Activated naive CD8-positive, alpha-beta T cell treated with anti-CD3 and anti-CD28 coated beads for 36 hours (primary cell): Measurements from ENCODE around the gene GPX5. TPM values are rescaled to one million over a fixed set of nuclear protein-coding genes. Genes with fewer than 3 reads are reported as not detected.

ENCODE experiments used
- DNase-seq: peaks from one replicate; pipeline ENCODE4 v3.0.0; 2021
- H3K27ac Mint-ChIP-seq: one replicate; pipeline ENCODE4 v1.8.0; 2022; ENCODE audit warnings: mild to moderate bottlenecking, moderate library complexity, mixed read lengths
- H3K27me3 Mint-ChIP-seq: one replicate; pipeline ENCODE4 v1.8.0; 2022; ENCODE audit warnings: mild to moderate bottlenecking, mixed read lengths
- H3K36me3 Mint-ChIP-seq: one replicate; pipeline ENCODE4 v1.8.0; 2021; ENCODE audit warnings: mild to moderate bottlenecking, mixed read lengths
- H3K4me1 Mint-ChIP-seq: one replicate; pipeline ENCODE4 v1.8.0; 2021; ENCODE audit warnings: mixed read lengths
- H3K4me3 Mint-ChIP-seq: one replicate; pipeline ENCODE4 v1.8.0; 2022; ENCODE audit warnings: mild to moderate bottlenecking, moderate library complexity, mixed read lengths
- H3K9me3 Mint-ChIP-seq: one replicate; pipeline ENCODE4 v1.8.0; 2022; ENCODE audit warnings: mixed read lengths
- total RNA-seq, 2 experiments: library from RNA; stranded (reverse); gene quantifications; one replicate each; pipeline ENCODE4 v1.2.3, GENCODE V29; 2021

Gene GPX5
- not detected for total RNA-seq

DNA sequence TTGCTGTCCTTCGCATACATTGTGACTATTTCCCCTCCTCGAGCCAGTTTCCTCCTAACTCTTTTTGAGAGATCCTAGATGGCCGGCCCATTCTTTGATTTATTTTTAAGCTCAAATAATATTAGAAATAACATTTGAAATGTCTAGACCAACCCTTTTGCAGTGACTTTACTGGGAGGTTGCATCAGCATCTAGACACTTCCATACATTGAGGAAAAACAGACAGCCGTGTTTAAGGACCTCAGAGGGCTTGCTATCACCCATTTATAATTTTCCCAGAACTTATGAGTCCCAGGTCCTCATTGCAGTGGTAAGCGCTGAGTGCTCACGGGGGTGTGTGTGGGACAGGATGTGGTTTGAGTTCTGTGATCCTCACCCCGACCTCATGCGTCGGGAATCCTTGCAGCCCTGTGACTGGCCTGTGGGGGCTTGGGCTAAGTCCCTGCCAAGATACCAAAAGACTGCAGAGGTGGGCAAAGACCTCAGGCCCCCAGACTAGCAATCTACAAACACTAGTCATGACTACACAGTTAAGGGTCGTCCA, at the start of gene GPX5:
GPX5 (plus strand) TSS at position 386 of the 544 bp plus-strand sequence; CDS start at position 519, 133 bp downstream.
- DNase-seq: no peak
- no peak within 1 kb of the TSS for H3K27ac Mint-ChIP-seq

GRCh38 chr6:28478518-28478917, 47.2 kb upstream of the GPX5 start:
- H3K9me3 Mint-ChIP-seq: no peaks in the 10 kb centered on the region
- no peak for DNase-seq
- H3K36me3 Mint-ChIP-seq: no peaks in the 10 kb centered on the region
- peaks cover 84% of the 10 kb centered on the region for H3K27me3 Mint-ChIP-seq
- H3K27ac Mint-ChIP-seq: no peak overlapping the region
- H3K4me1 Mint-ChIP-seq: peaks cover 14% of the 10 kb centered on the region
- H3K4me3 Mint-ChIP-seq: peak overlapping the region; percentile 65

More for the DNA sequence above, at the start of gene GPX5:
- Mint-ChIP-seq H3K4me3 (no peak within 1 kb of the TSS), H3K27me3 (peaks cover 40% of the 10 kb centered on the region), H3K9me3 (no peaks in the 10 kb centered on the region), H3K36me3 (no peaks in the 10 kb centered on the region), H3K4me1 (peaks cover 25% of the 10 kb centered on the region)

- Mint-ChIP-seq H3K4me1 (peaks cover 6% of the 10 kb centered on the region), H3K27me3 (peaks cover 77% of the 10 kb centered on the region), H3K36me3 (no peaks in the 10 kb centered on the region), H3K9me3 (no peaks in the 10 kb centered on the region), H3K27ac (no peak overlapping the region), H3K4me3 (no peak overlapping the region)
- DNase-seq: no peak
Observed at GRCh38 chr6:28480253-28480932, 45.3 kb upstream of the GPX5 start.

GRCh38 chr6:28485482-28485881, 40.2 kb upstream of the GPX5 start:
- DNase-seq: no peak
- Mint-ChIP-seq H3K27ac (no peak overlapping the region), H3K9me3 (peaks cover 1% of the 10 kb centered on the region), H3K4me3 (no peak overlapping the region), H3K27me3 (peaks cover 72% of the 10 kb centered on the region), H3K36me3 (no peaks in the 10 kb centered on the region), H3K4me1 (peaks cover 16% of the 10 kb centered on the region)

- H3K27ac Mint-ChIP-seq: no peak overlapping the region
- H3K27me3 Mint-ChIP-seq: peaks cover 69% of the 10 kb centered on the region
- H3K4me3 Mint-ChIP-seq: no peak overlapping the region
- H3K36me3 Mint-ChIP-seq: no peaks in the 10 kb centered on the region
- no peak for DNase-seq
- peaks cover 1% of the 10 kb centered on the region for H3K9me3 Mint-ChIP-seq
- peaks cover 20% of the 10 kb centered on the region for H3K4me1 Mint-ChIP-seq
Observed at GRCh38 chr6:28486533-28486932, 39.1 kb upstream of the GPX5 start.

GRCh38 chr6:28486988-28487742, 38.5 kb upstream of the GPX5 start:
- peaks cover 23% of the 10 kb centered on the region for H3K4me1 Mint-ChIP-seq
- no peak overlapping the region for H3K27ac Mint-ChIP-seq
- H3K36me3 Mint-ChIP-seq: no peaks in the 10 kb centered on the region
- no peak overlapping the region for H3K4me3 Mint-ChIP-seq
- peaks cover 1% of the 10 kb centered on the region for H3K9me3 Mint-ChIP-seq
- peaks cover 69% of the 10 kb centered on the region for H3K27me3 Mint-ChIP-seq
- DNase-seq: no peak

- Mint-ChIP-seq H3K4me3 (peak overlapping the region; percentile 78), H3K36me3 (no peaks in the 10 kb centered on the region), H3K4me1 (peaks cover 26% of the 10 kb centered on the region), H3K27me3 (peaks cover 69% of the 10 kb centered on the region), H3K27ac (peak overlapping the region; percentile 78), H3K9me3 (peaks cover 1% of the 10 kb centered on the region)
- DNase-seq: peak; percentile 40
Observed at GRCh38 chr6:28488916-28489365, 36.7 kb upstream of the GPX5 start.

DNA sequence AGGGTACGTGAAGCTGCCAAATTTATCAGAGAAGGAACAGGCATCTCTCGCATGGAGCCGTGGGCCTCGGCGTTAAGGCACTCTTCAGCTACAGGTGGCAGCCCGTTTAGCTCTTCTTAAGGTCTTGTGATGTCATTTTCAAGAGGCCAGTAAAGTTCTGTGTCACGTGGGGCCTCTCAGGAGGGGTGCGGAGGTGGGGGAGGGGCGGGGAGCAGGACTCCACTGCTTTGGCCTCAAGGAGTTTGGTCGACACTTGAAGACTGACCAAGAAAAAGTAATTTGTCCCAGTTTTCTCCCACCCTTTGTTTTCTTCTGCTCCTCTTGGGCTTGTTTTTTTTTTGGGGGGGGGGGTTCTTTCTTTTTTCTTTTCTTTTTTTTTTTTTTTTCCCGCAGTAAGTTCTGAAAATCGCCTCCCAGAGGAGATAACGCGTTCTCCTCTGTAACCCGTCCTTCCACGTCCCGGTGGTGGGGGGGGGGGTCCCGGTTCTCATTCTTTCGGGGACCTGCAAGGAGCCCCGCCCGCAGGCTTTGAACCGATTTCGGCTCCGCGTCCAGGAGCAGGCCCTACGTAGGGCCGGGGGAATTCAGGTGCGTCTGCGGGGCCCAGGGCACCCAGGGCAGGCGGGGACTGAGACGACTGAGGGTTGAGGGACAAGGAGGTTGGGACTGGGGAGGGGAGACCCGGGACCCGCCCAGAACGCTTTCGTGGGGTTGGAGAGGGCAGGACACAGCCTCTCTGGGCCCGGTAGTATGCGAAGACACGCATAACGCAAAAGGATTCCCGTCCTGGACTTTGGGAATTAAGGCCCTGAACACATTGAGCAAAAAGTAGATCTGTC, 36.1 kb upstream of the GPX5 start:
- H3K9me3 Mint-ChIP-seq: peaks cover 1% of the 10 kb centered on the region
- peaks cover 75% of the 10 kb centered on the region for H3K27me3 Mint-ChIP-seq
- H3K4me3 Mint-ChIP-seq: peak overlapping the region; percentile 78
- H3K36me3 Mint-ChIP-seq: no peaks in the 10 kb centered on the region
- peak overlapping the region; percentile 78 for H3K27ac Mint-ChIP-seq
- peak; percentile 52 for DNase-seq
- H3K4me1 Mint-ChIP-seq: peaks cover 26% of the 10 kb centered on the region

- Mint-ChIP-seq H3K9me3 (peaks cover 1% of the 10 kb centered on the region), H3K36me3 (no peaks in the 10 kb centered on the region), H3K4me3 (peak overlapping the region; percentile 78), H3K27me3 (peaks cover 72% of the 10 kb centered on the region), H3K27ac (peak overlapping the region; percentile 78), H3K4me1 (peaks cover 26% of the 10 kb centered on the region)
- DNase-seq: peak; percentile 5
Observed at GRCh38 chr6:28490205-28490890, 35.3 kb upstream of the GPX5 start.

DNA sequence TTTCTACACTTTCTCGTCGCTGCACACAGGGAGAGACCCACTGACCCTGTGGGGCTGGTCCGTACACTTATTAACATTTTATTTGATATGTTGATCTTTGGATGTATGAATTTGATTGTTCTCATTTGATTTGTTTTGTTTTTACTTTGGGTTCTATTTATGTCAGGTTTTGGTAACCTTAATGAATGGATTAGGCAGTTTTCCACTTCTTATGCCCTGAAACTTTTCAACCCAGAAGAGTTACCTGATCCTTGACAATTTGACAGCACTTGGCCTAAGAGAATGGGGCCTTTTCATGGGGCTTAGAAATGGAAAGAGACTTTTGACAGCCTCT, 33.7 kb upstream of the GPX5 start:
- Mint-ChIP-seq H3K36me3 (no peaks in the 10 kb centered on the region), H3K27me3 (peaks cover 73% of the 10 kb centered on the region), H3K9me3 (peaks cover 1% of the 10 kb centered on the region), H3K4me1 (peaks cover 26% of the 10 kb centered on the region), H3K4me3 (no peak overlapping the region), H3K27ac (no peak overlapping the region)
- DNase-seq: no peak

GRCh38 chr6:28496099-28496779, 29.4 kb upstream of the GPX5 start:
- Mint-ChIP-seq H3K4me3 (no peak overlapping the region), H3K27ac (no peak overlapping the region), H3K36me3 (no peaks in the 10 kb centered on the region), H3K4me1 (peaks cover 6% of the 10 kb centered on the region), H3K9me3 (no peaks in the 10 kb centered on the region), H3K27me3 (peaks cover 34% of the 10 kb centered on the region)
- DNase-seq: no peak

- no peak for DNase-seq
- peaks cover under 1% of the 10 kb centered on the region for H3K4me1 Mint-ChIP-seq
- H3K27ac Mint-ChIP-seq: no peak overlapping the region
- H3K36me3 Mint-ChIP-seq: no peaks in the 10 kb centered on the region
- no peak overlapping the region for H3K4me3 Mint-ChIP-seq
- H3K9me3 Mint-ChIP-seq: no peaks in the 10 kb centered on the region
- H3K27me3 Mint-ChIP-seq: peaks cover 26% of the 10 kb centered on the region
Observed at GRCh38 chr6:28497306-28497705, 28.4 kb upstream of the GPX5 start.

DNA sequence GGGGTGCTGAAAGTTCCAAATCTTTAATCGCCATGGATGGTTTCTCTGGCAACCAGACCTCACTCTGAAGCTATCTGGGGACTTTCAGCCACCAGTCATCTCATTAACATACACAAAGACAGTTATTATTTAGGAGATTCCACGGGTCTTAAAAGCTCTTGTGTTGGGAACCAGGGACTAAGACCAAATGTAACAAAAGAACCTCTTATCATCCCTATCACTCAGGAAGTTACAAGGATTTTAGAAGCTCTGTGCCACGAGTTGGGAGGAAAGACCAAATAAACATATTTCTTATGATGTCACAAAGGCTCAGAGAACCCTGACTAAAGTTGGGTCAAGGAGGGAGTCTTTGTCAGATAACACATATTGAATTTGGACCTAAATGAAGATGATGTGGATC, 27.8 kb upstream of the GPX5 start:
- Mint-ChIP-seq H3K4me1 (no peaks in the 10 kb centered on the region), H3K9me3 (no peaks in the 10 kb centered on the region), H3K27ac (no peak overlapping the region), H3K4me3 (no peak overlapping the region), H3K27me3 (peaks cover 20% of the 10 kb centered on the region), H3K36me3 (no peaks in the 10 kb centered on the region)
- DNase-seq: no peak

- peaks cover 6% of the 10 kb centered on the region for H3K27me3 Mint-ChIP-seq
- no peak overlapping the region for H3K4me3 Mint-ChIP-seq
- no peaks in the 10 kb centered on the region for H3K36me3 Mint-ChIP-seq
- DNase-seq: no peak
- H3K27ac Mint-ChIP-seq: no peak overlapping the region
- H3K4me1 Mint-ChIP-seq: peaks cover under 1% of the 10 kb centered on the region
- no peaks in the 10 kb centered on the region for H3K9me3 Mint-ChIP-seq
Observed at GRCh38 chr6:28501259-28501658, 24.4 kb upstream of the GPX5 start.
